Endothelial cell of umbilical vein (primary cell): ENCODE data around the gene PIK3AP1. TPM values are rescaled to one million over a fixed set of nuclear protein-coding genes. Genes with fewer than 3 reads are reported as not detected.

ENCODE experiments used
- BruUV-seq: library from RNA; stranded (reverse); fragments of 400-500 nt; replicated peaks from 2 replicates; lab custom pipeline; 2021; lab: Mats Ljungman, UMichigan
- CTCF ChIA-PET: fragments of 300-600, 350-600 bp; sonication (Branson Sonifier 250); formaldehyde crosslinking; loops from one replicate; lab custom pipeline; 2021; ENCODE audit warnings: antibody characterized with exemption, inconsistent platforms; lab: Charles Lee
- POLR2A ChIA-PET: fragments of 300-600, 350-600 bp; sonication (Branson Sonifier 250); formaldehyde crosslinking; loops from one replicate; lab custom pipeline; 2021; ENCODE audit warnings: antibody characterized with exemption, inconsistent platforms; lab: Charles Lee
- DNase-seq: peaks from one replicate; pipeline ENCODE4 v3.0.0-alpha.2; 2011; ENCODE audit warnings: low read depth, low spot score
- FAIRE-seq: peaks from 2 replicates; lab custom pipeline; 2011; peaks lifted over from hg19 to GRCh38; lab: Jason Lieb, UNC
- H2AFZ ChIP-seq: 2 replicates; pipeline ENCODE4 v1.6.0; 2012; ENCODE audit warnings: low read depth, low read length, control low read depth, inconsistent platforms
- H3K27ac ChIP-seq: 2 replicates; pipeline ENCODE4 v1.5.1; 2011; ENCODE audit warnings: low read depth, mild to moderate bottlenecking, control low read depth, low read length, moderate library complexity; ENCODE audit not compliant: insufficient read depth
- H3K27me3 ChIP-seq, 2 experiments: 2 replicates each; pipeline versions ENCODE4 v1.6.0 to v1.6.1; 2011; ENCODE audit warnings: low read length in 2 of 2, mixed read lengths in 1 of 2; ENCODE audit not compliant: control insufficient read depth in 2 of 2, insufficient read depth in 2 of 2
- H3K36me3 ChIP-seq, 2 experiments: 2 replicates in 1 of 2; 3 replicates in 1 of 2; pipeline ENCODE4 v1.5.1; 2011; ENCODE audit warnings: low read length in 2 of 2, mild to moderate bottlenecking in 1 of 2, moderate library complexity in 1 of 2; ENCODE audit not compliant: control insufficient read depth in 2 of 2, insufficient read depth in 2 of 2; ENCODE audit errors: extremely low read depth in 1 of 2
- H3K4me1 ChIP-seq: 3 replicates; pipeline ENCODE4 v1.5.1; 2011; ENCODE audit warnings: mild to moderate bottlenecking, low read length; ENCODE audit not compliant: control insufficient read depth, insufficient read depth; ENCODE audit errors: extremely low read depth
- H3K4me2 ChIP-seq: 2 replicates; pipeline ENCODE4 v1.6.1; 2011; ENCODE audit warnings: low read length, control low read depth, mixed read lengths; ENCODE audit not compliant: insufficient read depth
- H3K4me3 ChIP-seq, 3 experiments: fragments of 200-600 bp in 1 of 3; sonication (generic), shearing (Covaris generic) in 1 of 3; replicated peaks in 1 of 3; 2 replicates each; pipeline ENCODE4 v1.5.1; 2011 to 2016; ENCODE audit warnings: control low read depth in 3 of 3, low read length in 3 of 3, mild to moderate bottlenecking in 2 of 3, inconsistent platforms in 1 of 3, low read depth in 1 of 3, moderate library complexity in 1 of 3; ENCODE audit not compliant: insufficient read depth in 1 of 3
- H3K79me2 ChIP-seq: 2 replicates; pipeline ENCODE4 v1.6.0; 2012; ENCODE audit warnings: low read length, inconsistent platforms; ENCODE audit not compliant: control insufficient read depth, insufficient read depth
- H3K9ac ChIP-seq: replicated peaks from 2 replicates; pipeline ENCODE3; 2011; ENCODE audit warnings: low read length, control low read depth; ENCODE audit not compliant: insufficient read depth; ENCODE audit errors: extremely low read depth
- H3K9me1 ChIP-seq: replicated peaks from 3 replicates; pipeline ENCODE4 v1.6.0; 2011; ENCODE audit warnings: mild to moderate bottlenecking, low read length; ENCODE audit not compliant: control insufficient read depth, insufficient read depth; ENCODE audit errors: extremely low read depth
- H3K9me3 ChIP-seq: replicated peaks from 2 replicates; pipeline ENCODE4 v1.5.1; 2012; ENCODE audit warnings: low read length, inconsistent platforms; ENCODE audit not compliant: control insufficient read depth, insufficient read depth
- H4K20me1 ChIP-seq: replicated peaks from 2 replicates; pipeline ENCODE3; 2011; ENCODE audit warnings: mild to moderate bottlenecking, low read length; ENCODE audit not compliant: control insufficient read depth, insufficient read depth; ENCODE audit errors: extremely low read depth
- EZH2 ChIP-seq: IDR thresholded peaks from 2 replicates; pipeline ENCODE4 v1.6.1; 2012; ENCODE audit warnings: borderline replicate concordance, low read depth, mild to moderate bottlenecking, moderate library complexity, low read length, inconsistent platforms; ENCODE audit not compliant: severe bottlenecking
- FOS ChIP-seq: IDR thresholded peaks from 2 replicates; pipeline ENCODE4 v1.6.1; 2011; ENCODE audit warnings: mild to moderate bottlenecking, low read length, moderate library complexity, borderline replicate concordance; ENCODE audit not compliant: insufficient read depth
- GATA2 ChIP-seq: IDR thresholded peaks from 2 replicates; pipeline ENCODE4 v1.7.0; 2011; ENCODE audit warnings: low read depth, mild to moderate bottlenecking, moderate library complexity, mixed read lengths, low read length; ENCODE audit not compliant: insufficient read length, insufficient read depth
- JUN ChIP-seq: IDR thresholded peaks from 2 replicates; pipeline ENCODE4 v1.6.1; 2011; ENCODE audit warnings: borderline replicate concordance, low read depth; ENCODE audit not compliant: insufficient read length, insufficient read depth
- MYC ChIP-seq: IDR thresholded peaks from one replicate; pipeline ENCODE4 v1.6.1; 2011; ENCODE audit warnings: mild to moderate bottlenecking, low read depth, low read length
- POLR2A ChIP-seq: IDR thresholded peaks from 2 replicates; pipeline ENCODE4 v1.6.1; 2012; ENCODE audit warnings: low read depth, mild to moderate bottlenecking, control low read depth, low read length
- POLR2AphosphoS5 ChIP-seq: IDR thresholded peaks from 2 replicates; pipeline ENCODE4 v1.6.1; 2012; ENCODE audit warnings: low read depth, mild to moderate bottlenecking, control low read depth, low read length, moderate library complexity; ENCODE audit not compliant: insufficient read depth
- dilution Hi-C: fragments of 300-500 bp; cut with MboI; formaldehyde crosslinking; loops from one replicate; pipeline ENCODE4 v1.15.0; 2019; ENCODE audit warnings: low sequenced_read_pairs; ENCODE audit not compliant: extremely low pct_ligation_motif_present
- intact Hi-C: fragments of 100-400 bp; cut with micrococcal nuclease; formaldehyde crosslinking; loops from one replicate; pipeline ENCODE4 v1.10.0; 2022
- polyA plus RNA-seq, 4 experiments: library from polyadenylated mRNA; depleted of rRNA in 3 of 4; stranded (reverse) in 3 of 4; unstranded in 1 of 4; fragments of >200 nt; gene quantifications; 2 replicates each; pipeline versions ENCODE4 v1.2.1 to v1.2.3, GENCODE V29; 2011 to 2012; ENCODE audit warnings: missing spikeins in 1 of 4
- total RNA-seq: library from RNA; stranded (reverse); gene quantifications from 2 replicates; pipeline ENCODE4 v1.2.3, GENCODE V29; 2021
- TF ChIP-seq, protein P1 (sequence below), 2 donors: IDR thresholded peaks; 1 replicate in 1 of 2; 2 replicates in 1 of 2; pipeline ENCODE4 v1.5.1; 2011; ENCODE audit warnings: low read length in 2 of 2, mild to moderate bottlenecking in 2 of 2, moderate library complexity in 2 of 2, control low read depth in 1 of 2, inconsistent platforms in 1 of 2, low read depth in 1 of 2; ENCODE audit not compliant: insufficient read depth in 1 of 2; ENCODE audit errors: extremely low read depth in 1 of 2
- TF ChIP-seq, protein P2 (sequence below): IDR thresholded peaks from 2 replicates; pipeline ENCODE4 v1.6.1; 2011; ENCODE audit not compliant: insufficient read depth, insufficient read length

Gene PIK3AP1
- total and polyA plus RNA-seq, 2 donors (not counting 3 experiments of a cell fraction or from before 2014, with no cell fraction given) = 0.04 TPM; not detected in 1

DNA sequence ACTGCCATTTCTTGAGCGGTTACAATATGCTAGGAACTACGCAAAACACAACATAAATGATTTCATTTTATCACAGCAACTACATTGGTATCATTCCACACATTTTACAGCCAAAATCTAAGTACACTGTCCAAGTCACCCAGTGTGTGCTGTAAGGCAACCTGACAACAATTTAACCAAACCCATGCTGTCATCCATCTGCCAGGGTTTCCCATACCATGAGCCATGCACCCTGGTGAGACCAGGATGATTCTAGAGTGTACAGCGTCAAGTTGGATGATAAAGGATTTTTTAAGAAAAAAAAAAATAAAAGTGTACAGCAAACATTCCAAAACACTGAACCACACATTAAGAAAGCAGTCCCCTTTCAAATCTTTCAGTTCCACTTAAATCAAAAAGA lies 52.9 kb downstream of the PIK3AP1 start:
- no peaks in the 10 kb centered on the region for H3K4me1 ChIP-seq
- ChIA-PET POLR2A (no interaction called here), CTCF (no interaction called here)
- intact Hi-C loops = no loop called here
- DNase-seq = no peak
- H3K9me3 ChIP-seq = no peaks in the 10 kb centered on the region
- FAIRE-seq = no peak
- H4K20me1 ChIP-seq = no peaks in the 10 kb centered on the region
- no peak overlapping the region for H3K27ac ChIP-seq
- H3K79me2 ChIP-seq = no peaks in the 10 kb centered on the region
- no peaks in the 10 kb centered on the region for H3K9me1 ChIP-seq
- no peaks in the 10 kb centered on the region for H3K27me3 ChIP-seq
- no peak overlapping the region for H2AFZ ChIP-seq
- H3K4me3 ChIP-seq = no peak overlapping the region
- no TSS peak for BruUV-seq
- H3K36me3 ChIP-seq = no peaks in the 10 kb centered on the region
- no peak overlapping the region for H3K9ac ChIP-seq
- dilution Hi-C loops = no loop called here
- TF ChIP-seq POLR2A = no peak
- TF ChIP-seq, protein P1, sequence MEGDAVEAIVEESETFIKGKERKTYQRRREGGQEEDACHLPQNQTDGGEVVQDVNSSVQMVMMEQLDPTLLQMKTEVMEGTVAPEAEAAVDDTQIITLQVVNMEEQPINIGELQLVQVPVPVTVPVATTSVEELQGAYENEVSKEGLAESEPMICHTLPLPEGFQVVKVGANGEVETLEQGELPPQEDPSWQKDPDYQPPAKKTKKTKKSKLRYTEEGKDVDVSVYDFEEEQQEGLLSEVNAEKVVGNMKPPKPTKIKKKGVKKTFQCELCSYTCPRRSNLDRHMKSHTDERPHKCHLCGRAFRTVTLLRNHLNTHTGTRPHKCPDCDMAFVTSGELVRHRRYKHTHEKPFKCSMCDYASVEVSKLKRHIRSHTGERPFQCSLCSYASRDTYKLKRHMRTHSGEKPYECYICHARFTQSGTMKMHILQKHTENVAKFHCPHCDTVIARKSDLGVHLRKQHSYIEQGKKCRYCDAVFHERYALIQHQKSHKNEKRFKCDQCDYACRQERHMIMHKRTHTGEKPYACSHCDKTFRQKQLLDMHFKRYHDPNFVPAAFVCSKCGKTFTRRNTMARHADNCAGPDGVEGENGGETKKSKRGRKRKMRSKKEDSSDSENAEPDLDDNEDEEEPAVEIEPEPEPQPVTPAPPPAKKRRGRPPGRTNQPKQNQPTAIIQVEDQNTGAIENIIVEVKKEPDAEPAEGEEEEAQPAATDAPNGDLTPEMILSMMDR (IDR thresholded peaks at IDR 0.05; ENCODE audit: extremely low read depth in 1 of 2, insufficient read depth in 1 of 2, low read depth in 1 of 2, low read length in 2 of 2) = no peak
- TF ChIP-seq POLR2AphosphoS5 = no peak
- TF ChIP-seq MYC = no peak
- no peak for TF ChIP-seq FOS
- TF ChIP-seq, protein P2, sequence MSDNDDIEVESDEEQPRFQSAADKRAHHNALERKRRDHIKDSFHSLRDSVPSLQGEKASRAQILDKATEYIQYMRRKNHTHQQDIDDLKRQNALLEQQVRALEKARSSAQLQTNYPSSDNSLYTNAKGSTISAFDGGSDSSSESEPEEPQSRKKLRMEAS = no peak
- TF ChIP-seq JUN = no peak
- no peak for TF ChIP-seq EZH2
- TF ChIP-seq GATA2 = no peak
- no peak overlapping the region for H3K4me2 ChIP-seq
